Measurements from ENCODE around the gene CARNS1. TPM values are rescaled to one million over a fixed set of nuclear protein-coding genes. Genes with fewer than 3 reads are reported as not detected.
"Not testable (repeated sequence)": the region's sequence is repeated elsewhere in the genome, so short reads cannot be mapped to it uniquely, and the experiment has no call there.

CARNS1 gene
- polyA plus RNA-seq, 1 of the 3 experiments (the other 2 are of a cell fraction) = 0.23 TPM

DNA sequence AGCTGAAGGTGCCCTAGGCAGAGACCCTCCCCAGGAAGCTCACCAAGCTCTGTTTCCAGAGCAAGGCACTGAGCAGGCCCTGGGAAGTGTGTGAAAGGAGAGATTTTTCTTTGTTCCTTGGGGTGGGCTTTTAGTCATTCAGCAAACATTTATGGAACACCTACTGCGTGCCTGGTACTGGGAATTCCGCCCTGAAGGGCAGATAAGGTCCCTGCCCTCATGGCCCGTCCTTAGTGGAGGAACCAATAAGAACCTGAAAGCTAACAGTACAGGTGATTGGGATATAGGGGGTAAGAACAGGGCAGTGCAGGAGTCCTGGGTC is 49.7 kb downstream of the CARNS1 start:
- Histone ChIP-seq H3K9me3 (no peaks in the 10 kb centered on the region), H3F3A (replicated peaks; ENCODE audit: insufficient read depth) (peaks cover 18% of the 10 kb centered on the region), H2AFZ (ENCODE audit: low read depth) (peak overlapping the region; percentile 70), H3K4me1 (ENCODE audit: control insufficient read depth in 1 of 2, insufficient read depth in 2 of 2, low read depth in 1 of 2, low read length in 1 of 2) (peaks cover 9 to 35% of the 10 kb centered on the region in 2 experiments; a peak in 2 of 4 replicates), H3K27me3 (ENCODE audit: insufficient read depth) (no peaks in the 10 kb centered on the region), H3K9me2 (no peaks in the 10 kb centered on the region), H3K27ac (ENCODE audit: low read depth in 2 of 2, low read length in 1 of 2) (peak overlapping the region; percentile 61 to 89), H3K9ac (peak overlapping the region; percentile 66), H4K20me1 (ENCODE audit: insufficient read depth) (no peaks in the 10 kb centered on the region), H3K4me2 (peak overlapping the region; percentile 87), H3K36me3 (replicated peaks in 1 of 2; ENCODE audit: control insufficient read depth in 1 of 2, insufficient read depth in 2 of 2, low read length in 1 of 2) (no peaks in the 10 kb centered on the region), H3K4me3 (ENCODE audit: low read depth in 2 of 2, low read length in 1 of 2) (peak overlapping the region; percentile 63 to 68), H3K79me2 (ENCODE audit: insufficient read depth) (peaks cover 7% of the 10 kb centered on the region; the same call in 1 of the 2 replicates)
- no peak for TF ChIP-seq TEAD4 (IDR thresholded peaks at IDR 0.05; ENCODE audit: borderline replicate concordance, insufficient read depth)
- TF ChIP-seq GATA2 (CRISPR knock-in tag; IDR thresholded peaks at IDR 0.05) = no peak
- TF ChIP-seq ELF1 (IDR thresholded peaks at IDR 0.05) = no peak
- TF ChIP-seq, protein P1, sequence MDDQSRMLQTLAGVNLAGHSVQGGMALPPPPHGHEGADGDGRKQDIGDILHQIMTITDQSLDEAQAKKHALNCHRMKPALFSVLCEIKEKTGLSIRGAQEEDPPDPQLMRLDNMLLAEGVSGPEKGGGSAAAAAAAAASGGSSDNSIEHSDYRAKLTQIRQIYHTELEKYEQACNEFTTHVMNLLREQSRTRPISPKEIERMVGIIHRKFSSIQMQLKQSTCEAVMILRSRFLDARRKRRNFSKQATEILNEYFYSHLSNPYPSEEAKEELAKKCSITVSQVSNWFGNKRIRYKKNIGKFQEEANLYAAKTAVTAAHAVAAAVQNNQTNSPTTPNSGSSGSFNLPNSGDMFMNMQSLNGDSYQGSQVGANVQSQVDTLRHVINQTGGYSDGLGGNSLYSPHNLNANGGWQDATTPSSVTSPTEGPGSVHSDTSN (IDR thresholded peaks at IDR 0.05) = no peak
- TF ChIP-seq JUND (IDR thresholded peaks at IDR 0.05) = no peak
- no peak for TF ChIP-seq CTCF (IDR thresholded peaks at IDR 0.05)
- no peak for TF ChIP-seq RCOR1 (IDR thresholded peaks at IDR 0.05; ENCODE audit: low read length)
- TF ChIP-seq, protein P2, sequence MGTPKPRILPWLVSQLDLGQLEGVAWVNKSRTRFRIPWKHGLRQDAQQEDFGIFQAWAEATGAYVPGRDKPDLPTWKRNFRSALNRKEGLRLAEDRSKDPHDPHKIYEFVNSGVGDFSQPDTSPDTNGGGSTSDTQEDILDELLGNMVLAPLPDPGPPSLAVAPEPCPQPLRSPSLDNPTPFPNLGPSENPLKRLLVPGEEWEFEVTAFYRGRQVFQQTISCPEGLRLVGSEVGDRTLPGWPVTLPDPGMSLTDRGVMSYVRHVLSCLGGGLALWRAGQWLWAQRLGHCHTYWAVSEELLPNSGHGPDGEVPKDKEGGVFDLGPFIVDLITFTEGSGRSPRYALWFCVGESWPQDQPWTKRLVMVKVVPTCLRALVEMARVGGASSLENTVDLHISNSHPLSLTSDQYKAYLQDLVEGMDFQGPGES (IDR thresholded peaks at IDR 0.05; ENCODE audit: low read depth, low read length) = no peak
- no peak for TF ChIP-seq CHD2 (IDR thresholded peaks at IDR 0.05; ENCODE audit: low read length, partially characterized antibody)
- TF ChIP-seq MXI1 (IDR thresholded peaks at IDR 0.05; ENCODE audit: low read depth, low read length) = no peak
- TF ChIP-seq ZBTB33 (IDR thresholded peaks at IDR 0.05; ENCODE audit: borderline replicate concordance, low read depth) = no peak
- TF ChIP-seq YY1 (IDR thresholded peaks at IDR 0.05; ENCODE audit: low read depth) = no peak
- TF ChIP-seq POLR2AphosphoS5 (IDR thresholded peaks at IDR 0.05; ENCODE audit: low read depth, low read length) = no peak
- TF ChIP-seq NRF1 (IDR thresholded peaks at IDR 0.05; ENCODE audit: low read depth, low read length) = no peak
- TF ChIP-seq TCF12 (IDR thresholded peaks at IDR 0.05) = no peak
- no peak for DNase-seq
- ChIA-PET CTCF (interaction anchor here (1.0 to 1.2 kb wide), 3 partner anchors 64 to 119 kb away, joined by 3 read pairs; partner anchors contain the start of genes GSTP1 and PPP1CA), POLR2A (interaction anchor here (1.0 kb wide), 1 partner anchor 73 kb away, joined by 3 read pairs; the partner anchor contains the start of gene RAD9A)
- 67% methylated on average over 3 of the region's 3 CpGs for WGBS (ENCODE audit: low lambda C conversion rate)

GRCh38 chr11:67465530-67465929 is 50.1 kb downstream of the CARNS1 start:
- Histone ChIP-seq H3K4me3 (ENCODE audit: low read depth in 2 of 2, low read length in 1 of 2) (peak overlapping the region; percentile 63 to 68; a peak in 3 of 4 replicates), H3K27ac (ENCODE audit: low read depth in 2 of 2, low read length in 1 of 2) (peak overlapping the region; percentile 61 to 89), H3F3A (replicated peaks; ENCODE audit: insufficient read depth) (peaks cover 18% of the 10 kb centered on the region), H3K4me1 (ENCODE audit: control insufficient read depth in 1 of 2, insufficient read depth in 2 of 2, low read depth in 1 of 2, low read length in 1 of 2) (peaks cover 9 to 35% of the 10 kb centered on the region in 2 experiments; a peak in 2 of 4 replicates), H3K4me2 (peak overlapping the region; percentile 87)
- H2AFZ ChIP-seq (ENCODE audit: low read depth); POLR2A ChIA-PET; H4K20me1 ChIP-seq (ENCODE audit: insufficient read depth); H3K27me3 ChIP-seq (ENCODE audit: insufficient read depth); H3K36me3 ChIP-seq (replicated peaks in 1 of 2; ENCODE audit: control insufficient read depth in 1 of 2, insufficient read depth in 2 of 2, low read length in 1 of 2); H3K9me2 ChIP-seq; H3K9me3 ChIP-seq; H3K9ac ChIP-seq; DNase-seq; H3K79me2 ChIP-seq (ENCODE audit: insufficient read depth): not testable (repeated sequence)
- CTCF ChIA-PET = interaction anchor here (1.0 to 1.2 kb wide), 2 partner anchors 64 to 118 kb away, joined by 3 read pairs; partner anchors contain the start of genes GSTP1 and PPP1CA
- 95% methylated on average over 2 of the region's 2 CpGs for WGBS (ENCODE audit: low lambda C conversion rate)
